GM06990 (cell line): ENCODE data around the gene NFXL1.
"Not testable (repeated sequence)": the region's sequence is repeated elsewhere in the genome, so short reads cannot be mapped to it uniquely, and the experiment has no call there.

Source experiments
- DNase-seq: peaks from one replicate; pipeline ENCODE4 v3.0.0-alpha.2; 2011; ENCODE audit not compliant: insufficient read length; ENCODE audit errors: extremely low read depth
- H3K27me3 ChIP-seq: replicated peaks from 2 replicates; pipeline ENCODE4 v1.6.0; 2011; ENCODE audit warnings: low read length; ENCODE audit not compliant: control insufficient read depth, insufficient read depth
- H3K36me3 ChIP-seq: 2 replicates; pipeline ENCODE4 v1.5.1; 2011; ENCODE audit warnings: low read length; ENCODE audit not compliant: control insufficient read depth, insufficient read depth
- H3K4me3 ChIP-seq: replicated peaks from 2 replicates; pipeline ENCODE4 v1.5.1; 2011; ENCODE audit warnings: low read depth, mild to moderate bottlenecking, control low read depth, low read length
- CTCF ChIP-seq: IDR thresholded peaks from 2 replicates; pipeline ENCODE4 v1.5.1; 2011; ENCODE audit warnings: low read length, control low read depth, mild to moderate bottlenecking, inconsistent platforms; ENCODE audit not compliant: insufficient read depth, poor library complexity, severe bottlenecking

The NFXL1 gene

DNA sequence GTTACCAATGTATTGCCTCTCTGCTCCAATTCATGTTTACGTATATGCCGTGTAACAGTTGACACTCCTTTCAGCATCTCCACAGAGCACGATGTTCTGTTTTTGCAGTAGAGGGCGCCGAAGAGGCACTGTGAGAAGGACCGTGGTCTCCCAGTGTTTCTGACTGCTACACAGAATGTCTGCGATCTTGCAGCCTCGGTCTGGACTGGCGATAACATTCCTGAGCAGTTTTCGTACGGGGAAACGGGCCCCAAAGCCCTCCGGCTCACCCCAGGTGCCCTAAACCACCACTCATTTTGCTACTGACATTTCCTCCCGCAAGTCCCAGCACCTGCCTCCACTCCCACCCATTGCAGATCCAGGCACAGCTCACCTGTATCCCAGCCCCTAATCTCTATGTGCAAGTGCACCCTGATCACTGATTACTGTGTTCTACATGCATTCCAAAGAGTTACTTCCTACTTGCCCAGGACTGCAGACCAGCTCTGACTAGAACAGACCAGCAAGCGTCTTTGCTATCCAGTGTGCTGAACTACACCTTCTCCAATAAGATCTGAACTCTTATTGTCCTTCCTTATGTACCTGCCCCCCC, 12.4 kb upstream of the NFXL1 start:
- peak; percentile 37 for DNase-seq
- H3K36me3 ChIP-seq = no peaks in the 10 kb centered on the region
- H3K27me3 ChIP-seq = no peaks in the 10 kb centered on the region
- H3K4me3 ChIP-seq = no peak overlapping the region
- TF ChIP-seq CTCF = peak; percentile 87

- not testable (repeated sequence) for H3K27me3 ChIP-seq, DNase-seq
Observed at GRCh38 chr4:47923261-47923608, 8.9 kb upstream of the NFXL1 start.

DNA sequence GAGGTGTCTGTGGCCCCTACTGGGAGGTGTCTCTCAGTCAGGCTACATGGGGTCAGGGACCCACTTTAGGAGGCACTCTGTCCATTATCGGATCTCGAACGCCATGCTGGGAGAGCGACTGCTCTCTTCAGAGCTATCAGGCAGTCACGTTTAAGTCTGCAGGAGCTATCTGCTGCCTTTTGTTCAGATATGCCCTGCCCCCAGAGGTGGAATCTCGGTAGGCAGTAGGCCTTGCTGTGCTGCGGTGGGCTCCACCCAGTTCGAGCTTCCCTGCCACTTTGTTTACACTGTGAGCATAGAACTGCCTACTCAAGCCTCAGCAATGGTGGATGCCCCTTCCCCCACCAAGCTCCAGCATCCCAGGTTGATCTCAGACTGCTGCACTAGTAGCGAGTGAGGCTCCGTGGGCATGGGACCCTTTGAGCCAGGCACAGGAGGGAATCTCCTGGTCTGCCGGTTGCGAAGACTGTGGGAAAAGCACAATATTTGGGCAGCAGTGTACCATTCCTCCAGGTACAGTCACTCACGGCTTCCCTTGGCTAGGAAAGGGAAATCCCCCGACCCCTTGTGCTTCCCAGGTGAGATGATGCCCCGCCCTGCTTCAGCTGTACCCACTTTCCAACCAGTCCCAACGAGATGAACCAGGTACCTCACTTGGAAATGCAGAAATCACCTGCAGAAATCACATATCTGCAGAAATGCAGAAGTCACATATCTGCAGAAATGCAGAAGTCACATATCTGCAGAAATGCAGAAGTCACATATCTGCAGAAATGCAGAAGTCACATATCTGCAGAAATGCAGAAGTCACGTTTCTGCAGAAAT, 8.3 kb upstream of the NFXL1 start:
- H3K36me3 ChIP-seq, DNase-seq, H3K27me3 ChIP-seq, H3K4me3 ChIP-seq: not testable (repeated sequence)

More at GRCh38 chr4:47923261-47923608, 8.9 kb upstream of the NFXL1 start:
- not testable (repeated sequence) for H3K4me3 ChIP-seq, H3K36me3 ChIP-seq

GRCh38 chr4:47917163-47917562, 2.8 kb upstream of the NFXL1 start:
- not testable (repeated sequence) for H3K4me3 ChIP-seq, H3K36me3 ChIP-seq, DNase-seq, H3K27me3 ChIP-seq

DNA sequence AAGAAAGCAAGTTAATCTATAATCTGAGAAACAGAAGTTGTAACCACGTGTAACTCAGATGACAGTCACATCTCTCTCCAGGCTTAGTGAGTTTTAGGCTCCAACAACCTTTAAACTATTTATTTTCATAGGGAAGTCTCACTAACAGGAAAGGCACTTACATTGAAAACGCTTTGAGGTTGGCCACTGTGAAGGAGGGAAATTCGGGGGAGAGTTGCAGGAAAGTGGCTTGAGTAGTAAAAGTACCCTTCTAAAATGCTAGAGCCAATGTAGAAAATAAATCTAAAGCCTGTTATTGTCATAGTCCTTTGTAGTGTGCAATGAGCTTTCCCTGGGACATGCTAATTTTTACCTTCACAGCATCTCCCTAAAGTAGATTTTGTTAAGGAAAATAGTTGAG, 995 bp upstream of the NFXL1 start:
- TF ChIP-seq CTCF = no peak
- Histone ChIP-seq H3K27me3 (no peaks in the 10 kb centered on the region), H3K36me3 (no peaks in the 10 kb centered on the region), H3K4me3 (no peak overlapping the region)
- DNase-seq = no peak

DNA sequence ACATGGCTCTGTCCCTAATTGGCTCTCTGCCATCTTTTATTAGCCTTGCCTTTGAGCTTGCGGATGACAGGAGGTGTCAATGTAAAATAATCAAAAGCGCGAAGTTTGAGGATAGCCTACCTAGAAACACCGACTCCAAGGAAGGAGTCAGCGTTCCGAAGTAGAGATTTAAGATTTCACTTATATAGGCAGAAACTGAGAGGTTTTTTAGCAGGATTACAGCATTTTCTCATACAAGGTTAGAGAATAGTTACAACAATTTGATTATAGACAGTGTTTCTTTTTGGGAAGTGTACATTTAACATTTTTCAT, 499 bp upstream of the NFXL1 start:
- Histone ChIP-seq H3K36me3 (no peaks in the 10 kb centered on the region), H3K4me3 (peak overlapping the region; percentile 89), H3K27me3 (no peaks in the 10 kb centered on the region)
- DNase-seq = no peak
- TF ChIP-seq CTCF = no peak

DNA sequence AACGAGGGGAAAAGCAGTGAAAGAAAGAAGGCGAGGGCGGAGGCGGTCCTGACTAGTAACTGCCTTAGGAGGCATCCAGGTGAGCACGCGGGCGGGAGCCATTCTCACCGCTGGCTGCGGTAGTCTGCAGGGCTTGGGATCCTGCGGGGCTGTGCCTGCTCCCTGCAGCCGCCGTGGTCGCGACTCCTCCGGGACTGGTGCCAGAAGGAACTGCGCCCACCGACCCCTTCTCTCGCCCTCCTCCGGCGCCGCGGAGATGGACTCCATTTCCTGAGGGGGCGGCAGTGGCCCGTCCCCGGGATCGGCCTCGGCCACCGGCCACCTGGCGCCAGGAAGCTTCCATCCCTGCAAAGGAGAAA, 543 bp downstream of the NFXL1 start:
- Histone ChIP-seq H3K36me3 (no peaks in the 10 kb centered on the region), H3K4me3 (peak overlapping the region; percentile 89), H3K27me3 (no peaks in the 10 kb centered on the region)
- DNase-seq = no peak
- TF ChIP-seq CTCF = no peak
